Neural crest cell (in vitro differentiated cells): Measurements from ENCODE around the gene PCDHGA8. TPM values are rescaled to one million over a fixed set of nuclear protein-coding genes. Genes with fewer than 3 reads are reported as not detected.

ENCODE experiments used
- DNase-seq: peaks from one replicate; pipeline ENCODE4 v3.0.0; 2021; ENCODE audit warnings: low read depth, mixed read lengths, low spot score
- H3K27ac Mint-ChIP-seq: one replicate; pipeline ENCODE4 v1.8.0; 2021; ENCODE audit warnings: mild to moderate bottlenecking, mixed read lengths; ENCODE audit not compliant: unreplicated experiment
- H3K27me3 Mint-ChIP-seq: 2 replicates; pipeline ENCODE4 v1.8.0; 2021; ENCODE audit warnings: low read depth, mild to moderate bottlenecking, mixed read lengths
- H3K36me3 Mint-ChIP-seq: 2 replicates; pipeline ENCODE4 v1.8.0; 2021; ENCODE audit warnings: low read depth, mild to moderate bottlenecking, mixed read lengths
- H3K4me1 Mint-ChIP-seq: 2 replicates; pipeline ENCODE4 v1.8.0; 2021; ENCODE audit warnings: mixed read lengths
- H3K4me3 Mint-ChIP-seq: one replicate; pipeline ENCODE4 v1.8.0; 2021; ENCODE audit warnings: mild to moderate bottlenecking, mixed read lengths
- H3K9me3 Mint-ChIP-seq: 2 replicates; pipeline ENCODE4 v1.8.0; 2021; ENCODE audit warnings: mixed read lengths
- total RNA-seq: library from RNA; stranded (reverse); gene quantifications from 2 replicates; pipeline ENCODE4 v1.2.1, GENCODE V29; 2021
- TF ChIP-seq, protein P1 (sequence below): fragments of 200-600 bp; sonication (generic); conservative IDR thresholded peaks from 2 replicates; pipeline ENCODE4 v1.5.0; 2021; ENCODE audit warnings: antibody characterized with exemption, mild to moderate bottlenecking

PCDHGA8 gene
- total RNA-seq, 1 donor from 2014 or later = 0.33 TPM

DNA sequence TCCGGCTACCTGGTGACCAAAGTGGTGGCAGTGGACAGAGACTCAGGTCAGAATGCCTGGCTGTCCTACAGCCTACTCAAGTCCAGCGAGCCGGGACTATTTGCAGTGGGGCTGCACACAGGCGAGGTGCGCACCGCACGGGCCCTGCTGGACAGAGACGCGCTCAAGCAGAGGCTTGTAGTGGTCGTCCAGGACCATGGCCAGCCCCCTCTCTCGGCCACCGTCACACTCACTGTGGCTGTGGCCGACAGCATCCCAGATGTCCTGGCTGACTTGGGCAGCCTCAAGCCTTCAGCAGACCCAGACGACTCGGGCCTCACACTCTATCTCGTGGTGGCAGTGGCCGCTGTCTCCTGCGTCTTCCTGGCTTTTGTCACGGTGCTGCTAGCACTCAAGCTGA lies 35.5 kb upstream of the PCDHGA8 start:
- H3K36me3 Mint-ChIP-seq = peaks cover 44% of the 10 kb centered on the region

DNA sequence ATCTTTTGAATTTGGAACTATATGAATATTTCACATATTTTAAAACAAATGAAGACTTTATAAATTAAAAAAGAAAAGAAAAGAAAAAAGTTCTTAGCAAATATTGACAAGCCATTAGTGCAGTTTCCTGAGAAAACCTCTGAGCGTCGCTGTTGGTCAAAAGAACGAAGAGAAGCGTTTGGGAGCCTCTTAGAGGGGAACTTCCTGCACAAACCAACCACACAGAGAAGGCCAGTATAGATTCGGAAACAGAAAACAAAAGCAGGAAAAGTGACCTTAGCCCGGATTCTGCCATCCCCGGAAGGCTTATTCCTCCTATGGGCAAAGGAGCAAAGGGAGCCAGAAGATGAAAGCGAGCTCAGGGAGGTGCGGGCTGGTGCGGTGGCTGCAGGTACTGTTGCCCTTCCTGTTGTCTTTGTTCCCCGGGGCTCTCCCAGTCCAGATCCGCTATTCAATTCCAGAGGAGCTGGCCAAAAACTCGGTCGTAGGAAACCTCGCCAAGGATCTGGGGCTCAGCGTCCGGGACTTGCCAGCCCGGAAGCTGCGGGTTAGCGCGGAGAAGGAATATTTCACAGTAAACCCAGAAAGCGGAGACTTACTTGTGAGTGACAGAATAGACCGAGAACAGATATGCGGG lies 32.5 kb upstream of the PCDHGA8 start, which contains the start of gene PCDHGB2:
Gene PCDHGB2 (plus strand): TSS at position 205 of the 637 bp plus-strand sequence. CDS start 142 bp downstream, at position 347.
- DNase-seq = no peak
- no peaks in the 10 kb centered on the region for H3K4me1 Mint-ChIP-seq
- no peaks in the 10 kb centered on the region for H3K27me3 Mint-ChIP-seq
- H3K27ac Mint-ChIP-seq = no peak within 1 kb of the TSS
- H3K4me3 Mint-ChIP-seq = no peak within 1 kb of the TSS
- peaks cover 47% of the 10 kb centered on the region for H3K36me3 Mint-ChIP-seq
- TF ChIP-seq, protein P1, sequence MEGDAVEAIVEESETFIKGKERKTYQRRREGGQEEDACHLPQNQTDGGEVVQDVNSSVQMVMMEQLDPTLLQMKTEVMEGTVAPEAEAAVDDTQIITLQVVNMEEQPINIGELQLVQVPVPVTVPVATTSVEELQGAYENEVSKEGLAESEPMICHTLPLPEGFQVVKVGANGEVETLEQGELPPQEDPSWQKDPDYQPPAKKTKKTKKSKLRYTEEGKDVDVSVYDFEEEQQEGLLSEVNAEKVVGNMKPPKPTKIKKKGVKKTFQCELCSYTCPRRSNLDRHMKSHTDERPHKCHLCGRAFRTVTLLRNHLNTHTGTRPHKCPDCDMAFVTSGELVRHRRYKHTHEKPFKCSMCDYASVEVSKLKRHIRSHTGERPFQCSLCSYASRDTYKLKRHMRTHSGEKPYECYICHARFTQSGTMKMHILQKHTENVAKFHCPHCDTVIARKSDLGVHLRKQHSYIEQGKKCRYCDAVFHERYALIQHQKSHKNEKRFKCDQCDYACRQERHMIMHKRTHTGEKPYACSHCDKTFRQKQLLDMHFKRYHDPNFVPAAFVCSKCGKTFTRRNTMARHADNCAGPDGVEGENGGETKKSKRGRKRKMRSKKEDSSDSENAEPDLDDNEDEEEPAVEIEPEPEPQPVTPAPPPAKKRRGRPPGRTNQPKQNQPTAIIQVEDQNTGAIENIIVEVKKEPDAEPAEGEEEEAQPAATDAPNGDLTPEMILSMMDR = peak; percentile 31
- peaks cover 19% of the 10 kb centered on the region for H3K9me3 Mint-ChIP-seq

More for the DNA sequence above, 35.5 kb upstream of the PCDHGA8 start:
- Mint-ChIP-seq H3K9me3 (peaks cover 20% of the 10 kb centered on the region), H3K4me3 (no peak overlapping the region), H3K4me1 (no peaks in the 10 kb centered on the region), H3K27me3 (no peaks in the 10 kb centered on the region), H3K27ac (no peak overlapping the region)
- TF ChIP-seq, protein P1 = no peak
- DNase-seq = no peak

DNA sequence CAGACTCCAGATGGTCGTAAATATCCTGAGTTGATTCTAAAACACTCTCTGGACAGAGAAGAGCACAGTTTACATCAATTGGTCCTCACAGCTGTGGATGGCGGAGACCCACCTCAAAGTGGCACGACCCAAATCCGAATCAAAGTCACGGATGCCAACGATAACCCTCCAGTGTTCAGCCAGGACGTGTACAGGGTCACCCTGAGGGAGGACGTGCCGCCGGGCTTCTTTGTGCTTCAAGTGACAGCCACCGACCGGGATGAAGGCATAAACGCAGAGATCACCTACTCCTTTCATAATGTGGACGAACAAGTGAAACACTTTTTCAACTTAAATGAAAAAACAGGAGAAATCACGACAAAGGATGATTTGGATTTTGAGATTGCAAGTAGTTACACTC lies 31.7 kb upstream of the PCDHGA8 start:
- H3K36me3 Mint-ChIP-seq = peaks cover 54% of the 10 kb centered on the region
- no peaks in the 10 kb centered on the region for H3K4me1 Mint-ChIP-seq
- no peak overlapping the region for H3K4me3 Mint-ChIP-seq
- H3K27me3 Mint-ChIP-seq = no peaks in the 10 kb centered on the region
- no peak for DNase-seq
- TF ChIP-seq, protein P1 = no peak
- peaks cover 24% of the 10 kb centered on the region for H3K9me3 Mint-ChIP-seq
- no peak overlapping the region for H3K27ac Mint-ChIP-seq

DNA sequence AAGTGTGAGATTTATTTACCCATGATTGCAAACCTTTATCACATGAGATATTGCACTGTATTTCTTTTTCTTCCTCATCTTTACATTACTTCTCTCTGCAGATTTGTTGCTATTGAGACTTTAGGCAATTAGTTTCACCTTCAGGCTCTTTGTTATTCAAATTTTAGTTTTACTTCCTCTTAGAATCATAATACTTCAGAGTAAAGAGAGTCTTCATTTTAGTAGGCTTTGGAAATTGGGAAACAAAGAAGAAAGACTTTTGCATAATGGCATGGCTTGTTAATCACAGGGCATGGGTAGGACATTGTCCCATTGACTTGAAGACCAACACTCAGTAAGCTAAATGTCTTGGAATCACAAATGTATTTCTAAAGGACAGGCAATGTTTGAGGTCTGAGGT lies 29.7 kb upstream of the PCDHGA8 start:
- H3K27me3 Mint-ChIP-seq = no peaks in the 10 kb centered on the region
- no peak for DNase-seq
- no peak overlapping the region for H3K27ac Mint-ChIP-seq
- TF ChIP-seq, protein P1 = no peak
- peaks cover 20% of the 10 kb centered on the region for H3K9me3 Mint-ChIP-seq
- no peak overlapping the region for H3K4me3 Mint-ChIP-seq
- peaks cover 49% of the 10 kb centered on the region for H3K36me3 Mint-ChIP-seq
- no peaks in the 10 kb centered on the region for H3K4me1 Mint-ChIP-seq

DNA sequence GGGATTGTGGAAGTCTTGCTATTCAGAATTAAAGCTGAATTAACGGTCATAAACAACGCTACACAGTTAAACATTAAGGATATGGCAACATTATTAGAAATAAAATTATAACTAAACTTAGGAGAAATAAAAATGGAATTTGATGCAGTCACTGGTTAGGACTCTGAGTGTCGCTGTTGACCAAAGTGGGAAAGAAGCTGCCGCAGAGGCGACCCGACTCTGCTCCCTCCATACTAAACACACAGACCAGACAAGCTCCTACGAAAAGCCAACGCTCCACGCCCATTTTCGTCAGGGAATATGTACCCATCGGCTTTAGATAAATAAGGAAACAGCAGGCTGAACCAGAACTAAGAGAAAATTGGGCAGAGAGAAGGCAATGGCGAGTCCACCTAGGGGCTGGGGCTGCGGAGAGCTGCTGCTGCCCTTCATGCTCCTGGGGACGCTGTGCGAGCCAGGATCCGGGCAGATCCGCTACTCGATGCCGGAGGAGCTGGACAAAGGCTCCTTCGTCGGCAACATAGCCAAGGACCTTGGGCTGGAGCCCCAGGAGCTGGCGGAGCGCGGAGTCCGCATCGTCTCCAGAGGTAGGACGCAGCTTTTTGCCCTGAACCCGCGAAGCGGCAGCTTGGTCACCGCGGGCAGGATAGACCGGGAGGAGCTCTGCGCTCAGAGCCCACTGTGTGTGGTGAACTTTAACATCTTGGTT lies 28.3 kb upstream of the PCDHGA8 start, which contains the start of gene PCDHGA5:
Gene PCDHGA5 (plus strand): TSS at position 211 of the 709 bp plus-strand sequence. CDS start 169 bp downstream, at position 380.
- Mint-ChIP-seq H3K36me3 (peaks cover 43% of the 10 kb centered on the region), H3K4me1 (no peaks in the 10 kb centered on the region), H3K27me3 (no peaks in the 10 kb centered on the region), H3K4me3 (no peak within 1 kb of the TSS), H3K9me3 (peaks cover 16% of the 10 kb centered on the region), H3K27ac (no peak within 1 kb of the TSS)
- TF ChIP-seq, protein P1 = no peak
- no peak for DNase-seq
